Hepatocyte (in vitro differentiated cells): ENCODE data around the gene SLC17A2.

Experiments used
- CTCF ChIP-seq: fragments of 200-600 bp; sonication (generic); IDR thresholded peaks from 2 replicates; pipeline ENCODE4 v1.5.1; 2016; ENCODE audit warnings: antibody characterized with exemption, mild to moderate bottlenecking; ENCODE audit not compliant: poor library complexity
- EZH2phosphoT487 ChIP-seq: fragments of 200-600 bp; sonication (generic); IDR thresholded peaks from one replicate; pipeline ENCODE4 v1.6.1; 2018; ENCODE audit warnings: antibody characterized with exemption, mild to moderate bottlenecking, low read depth, moderate library complexity; ENCODE audit not compliant: unreplicated experiment, severe bottlenecking

DNA sequence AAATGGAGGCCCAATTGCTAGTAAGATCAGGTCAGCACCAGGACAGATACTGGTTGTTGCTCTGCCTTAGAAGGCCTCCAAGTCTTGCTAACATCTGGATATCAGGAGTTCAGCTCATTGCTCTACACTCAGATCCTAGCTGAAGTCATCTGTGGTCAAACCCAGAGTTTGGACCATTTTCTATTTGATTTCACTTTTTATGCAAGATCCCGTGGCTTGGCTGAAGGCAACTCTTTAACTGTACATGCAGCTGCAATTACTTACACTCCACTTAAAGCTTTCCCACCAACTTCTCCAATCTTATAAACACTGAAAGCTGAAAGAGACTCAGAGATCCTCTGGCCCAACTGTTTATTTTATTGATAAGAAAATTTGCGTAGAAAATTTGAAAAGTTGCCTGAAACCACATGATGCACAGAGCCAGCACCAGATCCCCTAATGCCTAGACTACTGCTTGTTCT lies 2.7 kb downstream of the SLC17A2 start:
- no peak for TF ChIP-seq EZH2phosphoT487
- no peak for TF ChIP-seq CTCF
